ELR (cell line): ENCODE data around the gene CNGA3.

Source experiments
- DNase-seq: peaks from one replicate; pipeline ENCODE4 v3.0.0-alpha.2; 2015; ENCODE audit warnings: low read depth

Gene CNGA3

GRCh38 chr2:98327776-98328175, 18.5 kb upstream of the CNGA3 start:
- no peak for DNase-seq

- no peak for DNase-seq
Observed at GRCh38 chr2:98329549-98329948, 16.7 kb upstream of the CNGA3 start.

GRCh38 chr2:98332989-98333388, 13.3 kb upstream of the CNGA3 start:
- no peak for DNase-seq

GRCh38 chr2:98333922-98334321, 12.3 kb upstream of the CNGA3 start:
- DNase-seq, result peak; percentile 37

- DNase-seq, result peak; percentile 98
Observed at GRCh38 chr2:98334439-98335078, 11.7 kb upstream of the CNGA3 start.

GRCh38 chr2:98335271-98335670, 11.0 kb upstream of the CNGA3 start:
- no peak for DNase-seq

- no peak for DNase-seq
Observed at GRCh38 chr2:98341241-98341640, 5.0 kb upstream of the CNGA3 start.

- no peak for DNase-seq
Observed at GRCh38 chr2:98343285-98343684, 3.0 kb upstream of the CNGA3 start.

- no peak for DNase-seq
Observed at GRCh38 chr2:98347298-98348065, 1.2 kb downstream of the CNGA3 start.

GRCh38 chr2:98348066-98348561, 1.9 kb downstream of the CNGA3 start:
- DNase-seq, result peak; percentile 19

GRCh38 chr2:98350411-98350810, 4.2 kb downstream of the CNGA3 start:
- peak; percentile 10 for DNase-seq

GRCh38 chr2:98355881-98356280, 9.6 kb downstream of the CNGA3 start:
- DNase-seq, result no peak

GRCh38 chr2:98356729-98357128, 10.5 kb downstream of the CNGA3 start:
- no peak for DNase-seq

- no peak for DNase-seq
Observed at GRCh38 chr2:98357849-98358248, 11.6 kb downstream of the CNGA3 start.

- peak; percentile 17 for DNase-seq
Observed at GRCh38 chr2:98359986-98360385, 13.7 kb downstream of the CNGA3 start.

GRCh38 chr2:98367721-98368120, 21.5 kb downstream of the CNGA3 start:
- no peak for DNase-seq

GRCh38 chr2:98369710-98370239, 23.5 kb downstream of the CNGA3 start:
- DNase-seq, result no peak

GRCh38 chr2:98372121-98372520, 25.9 kb downstream of the CNGA3 start:
- DNase-seq, result no peak

- DNase-seq, result no peak
Observed at GRCh38 chr2:98372579-98372978, 26.3 kb downstream of the CNGA3 start.

- DNase-seq, result no peak
Observed at GRCh38 chr2:98374286-98374685, 28.0 kb downstream of the CNGA3 start.

GRCh38 chr2:98374958-98375570, 28.8 kb downstream of the CNGA3 start:
- no peak for DNase-seq

- DNase-seq, result no peak
Observed at GRCh38 chr2:98376301-98376910, 30.1 kb downstream of the CNGA3 start.
